Esophagus squamous epithelium (tissue), 4 donors: ENCODE results near the gene RAB3D.

Experiments
- POLR2A ChIP-seq, 4 donors: fragments of 450-650 bp; IDR thresholded peaks; one replicate each; pipeline ENCODE4 v1.6.1; 2017; ENCODE audit warnings: antibody characterized with exemption in 4 of 4, mild to moderate bottlenecking in 4 of 4, moderate library complexity in 3 of 4
- TF ChIP-seq, protein P1 (sequence below), 6 experiments: fragments of 450-650 bp in 4 of 6; fragments of 200-600 bp in 2 of 6; sonication (generic) in 2 of 6; IDR thresholded peaks; one replicate each; pipeline ENCODE4 v1.5.1; 2016 to 2019; ENCODE audit warnings: antibody characterized with exemption in 6 of 6, mild to moderate bottlenecking in 4 of 6, moderate library complexity in 4 of 6

DNA sequence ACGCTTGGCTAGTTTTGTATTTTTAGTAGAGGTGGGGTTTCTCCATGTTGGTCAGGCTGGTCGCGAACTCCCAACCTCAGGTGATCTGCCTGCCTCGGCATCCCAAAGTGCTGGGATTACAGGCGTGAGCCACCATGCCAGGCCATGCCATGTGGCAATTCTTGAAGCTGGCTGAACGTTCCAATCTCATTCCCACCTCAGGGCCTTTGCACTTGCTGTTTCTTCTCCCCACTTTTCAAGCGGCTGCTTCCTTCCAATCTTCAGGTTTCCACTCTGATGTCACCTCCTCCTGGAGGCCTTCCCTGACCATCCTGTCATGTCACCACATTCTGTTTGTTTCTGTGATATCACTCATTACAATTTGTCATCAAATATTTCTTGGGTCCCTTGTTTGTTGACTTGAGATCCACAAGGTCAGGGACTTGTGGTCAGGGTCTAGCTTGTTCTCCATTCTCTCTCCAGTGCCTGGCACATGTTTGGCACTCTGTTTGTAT lies 40.4 kb upstream of the RAB3D start:
- TF ChIP-seq, protein P1, sequence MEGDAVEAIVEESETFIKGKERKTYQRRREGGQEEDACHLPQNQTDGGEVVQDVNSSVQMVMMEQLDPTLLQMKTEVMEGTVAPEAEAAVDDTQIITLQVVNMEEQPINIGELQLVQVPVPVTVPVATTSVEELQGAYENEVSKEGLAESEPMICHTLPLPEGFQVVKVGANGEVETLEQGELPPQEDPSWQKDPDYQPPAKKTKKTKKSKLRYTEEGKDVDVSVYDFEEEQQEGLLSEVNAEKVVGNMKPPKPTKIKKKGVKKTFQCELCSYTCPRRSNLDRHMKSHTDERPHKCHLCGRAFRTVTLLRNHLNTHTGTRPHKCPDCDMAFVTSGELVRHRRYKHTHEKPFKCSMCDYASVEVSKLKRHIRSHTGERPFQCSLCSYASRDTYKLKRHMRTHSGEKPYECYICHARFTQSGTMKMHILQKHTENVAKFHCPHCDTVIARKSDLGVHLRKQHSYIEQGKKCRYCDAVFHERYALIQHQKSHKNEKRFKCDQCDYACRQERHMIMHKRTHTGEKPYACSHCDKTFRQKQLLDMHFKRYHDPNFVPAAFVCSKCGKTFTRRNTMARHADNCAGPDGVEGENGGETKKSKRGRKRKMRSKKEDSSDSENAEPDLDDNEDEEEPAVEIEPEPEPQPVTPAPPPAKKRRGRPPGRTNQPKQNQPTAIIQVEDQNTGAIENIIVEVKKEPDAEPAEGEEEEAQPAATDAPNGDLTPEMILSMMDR (IDR thresholded peaks at IDR 0.05) = no peak
- TF ChIP-seq POLR2A (IDR thresholded peaks at IDR 0.05) = no peak
